Caco-2 (cell line): ENCODE data around the gene SAFB. TPM values are rescaled to one million over a fixed set of nuclear protein-coding genes. Genes with fewer than 3 reads are reported as not detected.

Experiments used
- BruUV-seq: library from RNA; stranded (reverse); fragments of 400-500 nt; replicated peaks from 2 replicates; lab custom pipeline; 2021; lab: Mats Ljungman, UMichigan
- CTCF ChIA-PET: fragments of 300-600 bp; sonication (Branson Sonifier 250); formaldehyde crosslinking; loops from one replicate; lab custom pipeline; 2022; ENCODE audit warnings: antibody characterized with exemption; lab: Charles Lee
- POLR2A ChIA-PET: fragments of 300-600 bp; sonication (Branson Sonifier 250); formaldehyde crosslinking; loops from one replicate; lab custom pipeline; 2022; ENCODE audit warnings: antibody characterized with exemption; lab: Charles Lee
- DNase-seq, 2 experiments: peaks; one replicate each; pipeline versions ENCODE4 v3.0.0 to v3.0.0-alpha.2; 2020 to 2022
- H3K27me3 ChIP-seq: replicated peaks from 2 replicates; pipeline ENCODE4 v1.6.0; 2011; ENCODE audit warnings: low read length; ENCODE audit not compliant: control insufficient read depth, insufficient read depth
- H3K36me3 ChIP-seq: 2 replicates; pipeline ENCODE4 v1.5.1; 2011; ENCODE audit warnings: low read length; ENCODE audit not compliant: control insufficient read depth, insufficient read depth
- H3K4me1 ChIP-seq: fragments of 250-450 bp; sonication (Bioruptor Pico); 2 replicates; pipeline ENCODE4 v1.5.1; 2020; ENCODE audit warnings: mild to moderate bottlenecking
- H3K4me3 ChIP-seq: 2 replicates; pipeline ENCODE4 v1.5.1; 2011; ENCODE audit warnings: low read depth, mild to moderate bottlenecking, control low read depth, low read length
- H3K9me3 ChIP-seq: fragments of 250-450 bp; sonication (Bioruptor Pico); 2 replicates; pipeline ENCODE4 v1.5.1; 2020; ENCODE audit warnings: mild to moderate bottlenecking, moderate library complexity
- H3K27ac Mint-ChIP-seq: one replicate; pipeline ENCODE4 v1.8.0; 2022; ENCODE audit warnings: mixed read lengths; ENCODE audit not compliant: unreplicated experiment
- H3K27me3 Mint-ChIP-seq: one replicate; pipeline ENCODE4 v1.8.0; 2022; ENCODE audit warnings: mixed read lengths; ENCODE audit not compliant: insufficient read depth, unreplicated experiment
- H3K36me3 Mint-ChIP-seq: one replicate; pipeline ENCODE4 v1.8.0; 2022; ENCODE audit warnings: mild to moderate bottlenecking, mixed read lengths; ENCODE audit not compliant: insufficient read depth, unreplicated experiment
- H3K4me1 Mint-ChIP-seq: one replicate; pipeline ENCODE4 v1.8.0; 2022; ENCODE audit warnings: low read depth, mixed read lengths; ENCODE audit not compliant: unreplicated experiment
- H3K4me3 Mint-ChIP-seq: one replicate; pipeline ENCODE4 v1.8.0; 2022; ENCODE audit warnings: mild to moderate bottlenecking, moderate library complexity, mixed read lengths; ENCODE audit not compliant: unreplicated experiment
- H3K9me3 Mint-ChIP-seq: one replicate; pipeline ENCODE4 v1.8.0; 2022; ENCODE audit warnings: mixed read lengths; ENCODE audit not compliant: unreplicated experiment
- intact Hi-C: fragments of 100-400 bp; cut with micrococcal nuclease; formaldehyde crosslinking; loops from one replicate; pipeline ENCODE4 v1.10.0; 2022; ENCODE audit not compliant: unreplicated experiment
- total RNA-seq: library from RNA; stranded (reverse); gene quantifications from 2 replicates; pipeline ENCODE4 v1.2.3, GENCODE V29; 2022
- TF ChIP-seq, protein P1 (sequence below), 2 experiments: fragments of 200-600 bp in 1 of 2; IDR thresholded peaks; 1 replicate in 1 of 2; 2 replicates in 1 of 2; pipeline versions ENCODE4 v1.5.1 to v1.8.0; 2011 to 2022; ENCODE audit warnings: antibody characterized with exemption in 1 of 2, control low read depth in 1 of 2, inconsistent platforms in 1 of 2, low read depth in 1 of 2, low read length in 1 of 2, mild to moderate bottlenecking in 1 of 2, moderate library complexity in 1 of 2; ENCODE audit not compliant: insufficient read depth in 1 of 2, severe bottlenecking in 1 of 2, unreplicated experiment in 1 of 2

The SAFB gene
- total RNA-seq, 1 experiment from 2014 or later, result 120 TPM

DNA sequence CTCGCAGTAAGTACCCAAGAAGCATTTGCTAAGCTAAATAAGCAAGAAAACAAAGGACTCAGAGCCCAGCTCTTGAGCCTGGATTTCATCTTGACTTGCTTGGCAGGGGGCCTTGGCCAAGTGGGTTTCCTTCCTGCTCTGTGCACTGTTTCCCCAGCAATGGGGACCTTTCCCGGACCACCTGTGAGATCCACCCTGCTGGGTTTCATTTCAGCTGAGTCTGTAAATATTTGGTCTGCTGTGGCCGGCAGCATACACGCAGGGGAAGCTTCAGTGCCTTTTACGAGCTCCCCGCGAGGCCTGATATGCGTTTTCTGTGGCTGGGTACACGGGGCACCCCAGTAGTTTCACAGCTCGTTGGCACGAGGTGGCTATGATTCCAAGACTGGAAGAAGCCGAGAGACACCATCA, 42.7 kb upstream of the SAFB start:
- H3K4me3 ChIP-seq, result no peak overlapping the region
- no peaks in the 10 kb centered on the region for H3K9me3 ChIP-seq
- H3K36me3 Mint-ChIP-seq, result peaks cover 22% of the 10 kb centered on the region
- H3K4me1 ChIP-seq, result peaks cover 10% of the 10 kb centered on the region
- intact Hi-C loops, result no loop called here
- no peak for DNase-seq
- no TSS peak for BruUV-seq
- peaks cover 13% of the 10 kb centered on the region for H3K4me1 Mint-ChIP-seq
- ChIA-PET POLR2A (interaction anchor here (0.6 kb wide), 1 partner anchor 240 kb away, joined by 5 read pairs; no protein-coding TSS in a partner anchor), CTCF (no interaction called here)
- H3K9me3 Mint-ChIP-seq, result no peaks in the 10 kb centered on the region
- no peak overlapping the region for H3K4me3 Mint-ChIP-seq
- TF ChIP-seq, protein P1, sequence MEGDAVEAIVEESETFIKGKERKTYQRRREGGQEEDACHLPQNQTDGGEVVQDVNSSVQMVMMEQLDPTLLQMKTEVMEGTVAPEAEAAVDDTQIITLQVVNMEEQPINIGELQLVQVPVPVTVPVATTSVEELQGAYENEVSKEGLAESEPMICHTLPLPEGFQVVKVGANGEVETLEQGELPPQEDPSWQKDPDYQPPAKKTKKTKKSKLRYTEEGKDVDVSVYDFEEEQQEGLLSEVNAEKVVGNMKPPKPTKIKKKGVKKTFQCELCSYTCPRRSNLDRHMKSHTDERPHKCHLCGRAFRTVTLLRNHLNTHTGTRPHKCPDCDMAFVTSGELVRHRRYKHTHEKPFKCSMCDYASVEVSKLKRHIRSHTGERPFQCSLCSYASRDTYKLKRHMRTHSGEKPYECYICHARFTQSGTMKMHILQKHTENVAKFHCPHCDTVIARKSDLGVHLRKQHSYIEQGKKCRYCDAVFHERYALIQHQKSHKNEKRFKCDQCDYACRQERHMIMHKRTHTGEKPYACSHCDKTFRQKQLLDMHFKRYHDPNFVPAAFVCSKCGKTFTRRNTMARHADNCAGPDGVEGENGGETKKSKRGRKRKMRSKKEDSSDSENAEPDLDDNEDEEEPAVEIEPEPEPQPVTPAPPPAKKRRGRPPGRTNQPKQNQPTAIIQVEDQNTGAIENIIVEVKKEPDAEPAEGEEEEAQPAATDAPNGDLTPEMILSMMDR (IDR thresholded peaks at IDR 0.05; ENCODE audit: insufficient read depth in 1 of 2, low read depth in 1 of 2, low read length in 1 of 2, severe bottlenecking in 1 of 2, unreplicated experiment in 1 of 2), result no peak
- no peak overlapping the region for H3K27ac Mint-ChIP-seq
- H3K27me3 ChIP-seq, result no peaks in the 10 kb centered on the region
- no peaks in the 10 kb centered on the region for H3K27me3 Mint-ChIP-seq
- H3K36me3 ChIP-seq, result no peaks in the 10 kb centered on the region

DNA sequence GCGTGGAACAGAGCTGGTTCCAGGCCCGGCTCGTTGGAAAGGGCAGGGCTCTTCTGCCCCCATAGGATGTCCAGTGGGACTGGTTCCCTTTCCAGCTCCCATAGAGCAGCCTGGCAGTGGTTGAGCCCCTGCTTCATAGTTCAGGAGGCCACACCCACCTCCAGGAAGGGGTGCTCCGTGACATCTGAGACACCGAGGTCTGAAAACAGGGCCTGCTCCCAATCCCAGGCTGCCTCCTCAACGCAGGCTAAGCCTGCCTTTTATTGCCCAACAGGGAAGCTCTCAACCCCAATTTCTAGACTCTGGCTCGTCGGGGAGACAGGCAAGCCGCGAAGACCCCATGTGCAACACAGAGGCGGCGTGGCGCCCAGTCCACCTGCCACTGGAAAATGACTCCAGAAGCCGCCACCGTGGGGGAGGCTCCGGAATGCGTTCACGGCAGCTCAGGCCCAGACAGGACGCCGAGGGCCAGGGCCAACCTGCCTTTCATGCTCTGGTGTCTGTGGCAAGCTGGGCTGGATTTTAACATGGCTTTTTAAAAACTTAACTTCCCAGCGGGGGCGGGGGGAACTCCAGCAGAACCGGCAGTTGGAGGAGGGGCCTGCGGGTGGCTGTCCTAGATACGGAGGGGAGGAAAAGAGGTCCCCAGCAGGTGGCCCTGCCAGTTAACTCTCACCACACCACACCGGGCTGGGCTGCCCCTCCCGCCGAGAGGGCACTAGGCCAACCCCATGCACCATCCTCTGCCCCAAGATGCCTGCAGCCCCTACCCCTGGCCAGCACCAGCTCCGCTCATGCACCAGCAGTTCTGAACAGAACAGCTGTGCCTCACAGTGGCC, 37.2 kb upstream of the SAFB start:
- H3K4me1 Mint-ChIP-seq, result no peaks in the 10 kb centered on the region
- BruUV-seq, result no TSS peak
- no peak overlapping the region for H3K27ac Mint-ChIP-seq
- H3K36me3 Mint-ChIP-seq, result peaks cover 57% of the 10 kb centered on the region
- CTCF ChIA-PET, result no interaction called here
- H3K27me3 Mint-ChIP-seq, result no peaks in the 10 kb centered on the region
- no peaks in the 10 kb centered on the region for H3K27me3 ChIP-seq
- no peak overlapping the region for H3K4me3 ChIP-seq
- TF ChIP-seq, protein P1 (IDR thresholded peaks at IDR 0.05; ENCODE audit: insufficient read depth in 1 of 2, low read depth in 1 of 2, low read length in 1 of 2, severe bottlenecking in 1 of 2, unreplicated experiment in 1 of 2), result no peak
- intact Hi-C loops, result no loop called here
- H3K4me3 Mint-ChIP-seq, result no peak overlapping the region
- no peaks in the 10 kb centered on the region for H3K9me3 ChIP-seq
- no peaks in the 10 kb centered on the region; the same call in 1 of the 2 replicates for H3K36me3 ChIP-seq
- peaks cover 10% of the 10 kb centered on the region for H3K4me1 ChIP-seq
- no peaks in the 10 kb centered on the region for H3K9me3 Mint-ChIP-seq
- no peak for DNase-seq
- POLR2A ChIA-PET, result no interaction called here

DNA sequence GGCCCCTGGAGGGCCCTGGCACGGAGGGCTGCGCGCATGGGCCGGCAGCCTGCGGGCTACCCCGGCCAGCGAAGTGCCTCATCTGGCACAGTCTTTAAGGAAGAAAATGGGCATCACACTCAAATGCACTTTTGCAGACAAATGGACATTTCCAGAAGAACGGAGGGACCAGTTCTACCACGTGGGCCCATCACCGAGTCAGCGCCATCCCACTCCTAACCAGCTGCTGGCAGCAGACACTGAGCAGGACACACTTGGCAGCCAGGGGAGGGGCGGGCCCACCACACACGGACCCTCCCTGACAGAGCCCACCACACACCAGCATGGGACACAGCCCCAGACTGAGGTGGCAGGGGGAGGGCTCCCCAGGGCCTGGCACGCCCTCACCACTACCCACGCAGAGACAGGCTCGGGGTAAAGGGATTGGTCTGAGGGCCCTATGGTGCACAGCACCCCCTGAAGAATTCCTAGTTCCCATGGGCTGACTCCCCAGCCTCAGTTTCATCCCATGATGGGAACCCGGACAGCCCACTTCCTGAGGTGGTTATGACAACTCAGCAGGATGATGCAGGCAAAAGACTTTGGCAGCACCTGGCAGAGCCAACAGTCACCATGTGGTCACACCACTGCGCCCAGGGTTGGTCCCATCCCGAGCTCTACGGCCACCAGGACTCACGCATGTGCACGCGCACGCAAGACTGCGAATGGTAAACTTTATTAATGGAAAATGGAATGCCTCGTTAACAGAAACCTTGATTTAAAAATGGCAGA, 36.4 kb upstream of the SAFB start:
- Histone ChIP-seq H3K27me3 (no peaks in the 10 kb centered on the region), H3K9me3 (no peaks in the 10 kb centered on the region), H3K4me1 (peaks cover 10% of the 10 kb centered on the region), H3K4me3 (no peak overlapping the region), H3K36me3 (no peaks in the 10 kb centered on the region; the same call in 1 of the 2 replicates)
- TF ChIP-seq, protein P1 (IDR thresholded peaks at IDR 0.05; ENCODE audit: insufficient read depth in 1 of 2, low read depth in 1 of 2, low read length in 1 of 2, severe bottlenecking in 1 of 2, unreplicated experiment in 1 of 2), result no peak
- POLR2A ChIA-PET, result no interaction called here
- H3K4me1 Mint-ChIP-seq, result no peaks in the 10 kb centered on the region
- no peaks in the 10 kb centered on the region for H3K9me3 Mint-ChIP-seq
- no peaks in the 10 kb centered on the region for H3K27me3 Mint-ChIP-seq
- no TSS peak for BruUV-seq
- H3K36me3 Mint-ChIP-seq, result peaks cover 63% of the 10 kb centered on the region
- CTCF ChIA-PET, result no interaction called here
- H3K27ac Mint-ChIP-seq, result no peak overlapping the region
- intact Hi-C loops, result no loop called here
- no peak for DNase-seq
- no peak overlapping the region for H3K4me3 Mint-ChIP-seq
